GM06990 (cell line): ENCODE data around the gene SYNGR4.

Experiments used
- DNase-seq: peaks from one replicate; pipeline ENCODE4 v3.0.0-alpha.2; 2011; ENCODE audit not compliant: insufficient read length; ENCODE audit errors: extremely low read depth
- H3K27me3 ChIP-seq: replicated peaks from 2 replicates; pipeline ENCODE4 v1.6.0; 2011; ENCODE audit warnings: low read length; ENCODE audit not compliant: control insufficient read depth, insufficient read depth
- H3K36me3 ChIP-seq: 2 replicates; pipeline ENCODE4 v1.5.1; 2011; ENCODE audit warnings: low read length; ENCODE audit not compliant: control insufficient read depth, insufficient read depth
- H3K4me3 ChIP-seq: replicated peaks from 2 replicates; pipeline ENCODE4 v1.5.1; 2011; ENCODE audit warnings: low read depth, mild to moderate bottlenecking, control low read depth, low read length
- CTCF ChIP-seq: IDR thresholded peaks from 2 replicates; pipeline ENCODE4 v1.5.1; 2011; ENCODE audit warnings: low read length, control low read depth, mild to moderate bottlenecking, inconsistent platforms; ENCODE audit not compliant: insufficient read depth, poor library complexity, severe bottlenecking

Gene SYNGR4

GRCh38 chr19:48332662-48333466 is 31.3 kb upstream of the SYNGR4 start:
- no peaks in the 10 kb centered on the region for H3K36me3 ChIP-seq
- DNase-seq: peak; percentile 90
- no peak for TF ChIP-seq CTCF
- no peaks in the 10 kb centered on the region for H3K27me3 ChIP-seq
- peak overlapping the region; percentile 73 for H3K4me3 ChIP-seq

GRCh38 chr19:48333467-48334384 is 30.4 kb upstream of the SYNGR4 start:
- Histone ChIP-seq H3K27me3 (no peaks in the 10 kb centered on the region), H3K36me3 (no peaks in the 10 kb centered on the region), H3K4me3 (peak overlapping the region; percentile 73)
- TF ChIP-seq CTCF: peak; percentile 98
- peak; percentile 95 for DNase-seq

- no peak overlapping the region for H3K4me3 ChIP-seq
- H3K36me3 ChIP-seq: no peaks in the 10 kb centered on the region
- TF ChIP-seq CTCF: no peak
- DNase-seq: no peak
- no peaks in the 10 kb centered on the region for H3K27me3 ChIP-seq
Observed at GRCh38 chr19:48338253-48338755, 25.9 kb upstream of the SYNGR4 start.

GRCh38 chr19:48338802-48339503 is 25.2 kb upstream of the SYNGR4 start:
- DNase-seq: no peak
- TF ChIP-seq CTCF: no peak
- no peaks in the 10 kb centered on the region for H3K27me3 ChIP-seq
- H3K4me3 ChIP-seq: no peak overlapping the region
- no peaks in the 10 kb centered on the region for H3K36me3 ChIP-seq

GRCh38 chr19:48340995-48341394 is 23.2 kb upstream of the SYNGR4 start:
- Histone ChIP-seq H3K36me3 (no peaks in the 10 kb centered on the region), H3K27me3 (no peaks in the 10 kb centered on the region), H3K4me3 (no peak overlapping the region)
- TF ChIP-seq CTCF: no peak
- DNase-seq: no peak
